GM23338 (cell line): ENCODE measurements around the gene ZER1. TPM values are rescaled to one million over a fixed set of nuclear protein-coding genes. Genes with fewer than 3 reads are reported as not detected.
"Not testable (repeated sequence)": the region's sequence is repeated elsewhere in the genome, so short reads cannot be mapped to it uniquely, and the experiment has no call there.

ENCODE experiments used
- ATAC-seq: fragments of 200-7000 bp; cut with Tn5 transposase; 3 replicates; pipeline ENCODE4 v1.9.1; 2020
- DNase-seq: peaks from one replicate; pipeline ENCODE4 v3.0.0-alpha.2; 2015; ENCODE audit warnings: low spot score
- H2AFZ ChIP-seq: fragments of 200-600 bp; sonication (generic); 2 replicates; pipeline ENCODE4 v1.8.0; 2016; ENCODE audit warnings: antibody characterized with exemption, mild to moderate bottlenecking, moderate library complexity
- H3F3A ChIP-seq: fragments of 200-600 bp; sonication (generic); replicated peaks from 2 replicates; pipeline ENCODE4 v1.8.0; 2017; ENCODE audit warnings: antibody characterized with exemption, mixed run types, low read depth
- H3K27ac ChIP-seq: fragments of 200-600 bp; sonication (generic); 2 replicates; pipeline ENCODE4 v1.6.1; 2016; ENCODE audit warnings: low read depth
- H3K27me3 ChIP-seq: fragments of 200-600 bp; sonication (generic); 2 replicates; pipeline ENCODE4 v1.8.0; 2016; ENCODE audit warnings: mild to moderate bottlenecking, mixed run types, moderate library complexity; ENCODE audit not compliant: insufficient read depth
- H3K36me3 ChIP-seq: fragments of 200-600 bp; sonication (generic); 2 replicates; pipeline ENCODE4 v1.8.0; 2016; ENCODE audit warnings: mild to moderate bottlenecking; ENCODE audit not compliant: insufficient read depth
- H3K4me1 ChIP-seq: fragments of 200-600 bp; sonication (generic); 2 replicates; pipeline ENCODE4 v1.8.0; 2016; ENCODE audit warnings: mild to moderate bottlenecking, moderate library complexity; ENCODE audit not compliant: insufficient read depth
- H3K4me2 ChIP-seq: fragments of 200-600 bp; sonication (generic); 2 replicates; pipeline ENCODE4 v1.7.1; 2017; ENCODE audit warnings: mixed run types
- H3K4me3 ChIP-seq: fragments of 200-600 bp; sonication (generic); 2 replicates; pipeline ENCODE4 v1.6.1; 2016; ENCODE audit warnings: mixed run types
- H3K79me2 ChIP-seq: fragments of 200-600 bp; sonication (generic); replicated peaks from 2 replicates; pipeline ENCODE4 v1.8.0; 2017; ENCODE audit warnings: mild to moderate bottlenecking; ENCODE audit not compliant: insufficient read depth
- H3K9me2 ChIP-seq: fragments of 200-600 bp; sonication (generic); 2 replicates; pipeline ENCODE4 v1.8.0; 2017; ENCODE audit not compliant: insufficient read depth
- H4K20me1 ChIP-seq: fragments of 200-600 bp; sonication (generic); replicated peaks from 2 replicates; pipeline ENCODE4 v1.8.0; 2017; ENCODE audit warnings: mild to moderate bottlenecking; ENCODE audit not compliant: insufficient read depth
- H3K27ac Mint-ChIP-seq: 2 replicates; pipeline ENCODE4 v1.8.0; 2020; ENCODE audit warnings: inconsistent platforms, mild to moderate bottlenecking, moderate library complexity, mixed read lengths
- H3K27me3 Mint-ChIP-seq: 3 replicates; pipeline ENCODE4 v1.8.0; 2022; ENCODE audit warnings: low read depth, mild to moderate bottlenecking, moderate library complexity, mixed read lengths, inconsistent platforms; ENCODE audit not compliant: insufficient read depth, poor library complexity
- H3K36me3 Mint-ChIP-seq: 3 replicates; pipeline ENCODE4 v1.8.0; 2021; ENCODE audit warnings: low read depth, mild to moderate bottlenecking, inconsistent platforms, moderate library complexity, mixed read lengths
- H3K4me1 Mint-ChIP-seq: 3 replicates; pipeline ENCODE4 v1.8.0; 2020; ENCODE audit warnings: mild to moderate bottlenecking, inconsistent platforms, mixed read lengths
- H3K4me3 Mint-ChIP-seq: 3 replicates; pipeline ENCODE4 v1.8.0; 2021; ENCODE audit warnings: moderate library complexity, mild to moderate bottlenecking, inconsistent platforms, mixed read lengths
- H3K9me3 Mint-ChIP-seq: 3 replicates; pipeline ENCODE4 v1.8.0; 2020; ENCODE audit warnings: moderate library complexity, mild to moderate bottlenecking, inconsistent platforms, mixed read lengths
- CTCF ChIP-seq, 2 experiments: fragments of 200-600 bp in 1 of 2; sonication (generic) in 1 of 2; conservative IDR thresholded peaks; 2 replicates each; pipeline versions ENCODE4 v1.5.1 to v1.6.1; 2016 to 2017; ENCODE audit warnings: antibody characterized with exemption in 2 of 2, low read depth in 2 of 2, mild to moderate bottlenecking in 2 of 2, moderate library complexity in 1 of 2
- JUNB ChIP-seq: IDR thresholded peaks from one replicate; pipeline ENCODE4 v1.6.1; 2016; ENCODE audit warnings: antibody characterized with exemption; ENCODE audit not compliant: unreplicated experiment
- ZNF114 ChIP-seq: fragments of 250-450 bp; sonication (Bioruptor Pico); IDR thresholded peaks from 2 replicates; pipeline ENCODE4 v1.5.0; 2020; ENCODE audit warnings: mild to moderate bottlenecking, moderate library complexity
- ZNF462 ChIP-seq: fragments of 250-450 bp; sonication (Bioruptor Pico); IDR thresholded peaks from 2 replicates; pipeline ENCODE4 v1.5.0; 2020; ENCODE audit warnings: mild to moderate bottlenecking, moderate library complexity
- polyA plus RNA-seq: library from polyadenylated mRNA; unstranded; fragments of >200 nt; fragmentation: Nextera tagmentation; extraction: Ambion mirVana; gene quantifications from 2 replicates; pipeline ENCODE4 v1.2.1, GENCODE V29; 2016
- total RNA-seq: library from RNA; depleted of rRNA; stranded (reverse); fragments of >200 nt; shearing (Covaris generic); gene quantifications from 2 replicates; pipeline ENCODE4 v1.2.3, GENCODE V29; 2014

The ZER1 gene
- total and polyA plus RNA-seq, 2 experiments from 2014 or later: 7.0 to 23.9 TPM

GRCh38 chr9:128693738-128694137, 78.0 kb downstream of the ZER1 start:
- peaks cover 15% of the 10 kb centered on the region for H3K27me3 Mint-ChIP-seq
- peaks cover 78% of the 10 kb centered on the region for H3K36me3 Mint-ChIP-seq
- not testable (repeated sequence) for H3K4me3 ChIP-seq, H3K9me2 ChIP-seq, ATAC-seq, H3K27ac Mint-ChIP-seq, H3K27me3 ChIP-seq, H3K9me3 Mint-ChIP-seq, H3K4me2 ChIP-seq, H3K4me1 Mint-ChIP-seq, DNase-seq, H2AFZ ChIP-seq, H3K4me3 Mint-ChIP-seq
- peaks cover 11% of the 10 kb centered on the region for H3K4me1 ChIP-seq
- peaks cover 63% of the 10 kb centered on the region for H3F3A ChIP-seq
- H3K79me2 ChIP-seq: peaks cover 44% of the 10 kb centered on the region
- peaks cover 46% of the 10 kb centered on the region for H4K20me1 ChIP-seq
- H3K36me3 ChIP-seq: peaks cover 64% of the 10 kb centered on the region
- peak overlapping the region; percentile 57; the same call in 1 of the 2 replicates for H3K27ac ChIP-seq

GRCh38 chr9:128690684-128691034, 81.1 kb downstream of the ZER1 start:
- H3K4me1 Mint-ChIP-seq: peaks cover 35% of the 10 kb centered on the region
- H3K27ac Mint-ChIP-seq: peak overlapping the region; percentile 98
- peak overlapping the region; percentile 96 for H3K4me2 ChIP-seq
- peaks cover 19% of the 10 kb centered on the region for H3K27me3 Mint-ChIP-seq
- no peaks in the 10 kb centered on the region for H3K27me3 ChIP-seq
- peaks cover 74% of the 10 kb centered on the region for H3K79me2 ChIP-seq
- peaks cover 67% of the 10 kb centered on the region for H3F3A ChIP-seq
- no peaks in the 10 kb centered on the region for H3K9me2 ChIP-seq
- peak overlapping the region; percentile 99 for H3K4me3 ChIP-seq
- H3K27ac ChIP-seq: peak overlapping the region; percentile 77; the same call in 1 of the 2 replicates
- TF ChIP-seq CTCF (conservative IDR thresholded peaks at IDR 0.05; ENCODE audit: low read depth in 2 of 2): no peak
- TF ChIP-seq ZNF114 (CRISPR knock-in tag): no peak
- no peak for TF ChIP-seq JUNB
- TF ChIP-seq ZNF462 (CRISPR knock-in tag): no peak
- no peaks in the 10 kb centered on the region; the same call in 2 of the 3 replicates for H3K9me3 Mint-ChIP-seq
- no peak overlapping the region for H2AFZ ChIP-seq
- no peak for DNase-seq
- peaks cover 39% of the 10 kb centered on the region for H3K4me1 ChIP-seq
- H3K36me3 Mint-ChIP-seq: peaks cover 84% of the 10 kb centered on the region
- H3K36me3 ChIP-seq: peaks cover 52% of the 10 kb centered on the region
- H3K4me3 Mint-ChIP-seq: peak overlapping the region; percentile 98
- peaks cover 61% of the 10 kb centered on the region for H4K20me1 ChIP-seq
- no peak for ATAC-seq
